C4-2B (cell line): ENCODE data around the gene PLIN5.

ENCODE experiments used
- H3K27ac ChIP-seq: fragments of 450-650 bp; 2 replicates; pipeline ENCODE4 v1.5.1; 2017
- ZFX ChIP-seq: fragments of 450-650 bp; IDR thresholded peaks from 2 replicates; pipeline ENCODE4 v1.6.1; 2017
- TF ChIP-seq, protein P1 (sequence below): fragments of 450-650 bp; conservative IDR thresholded peaks from 2 replicates; pipeline ENCODE4 v1.5.1; 2017; ENCODE audit warnings: mild to moderate bottlenecking

The PLIN5 gene

DNA sequence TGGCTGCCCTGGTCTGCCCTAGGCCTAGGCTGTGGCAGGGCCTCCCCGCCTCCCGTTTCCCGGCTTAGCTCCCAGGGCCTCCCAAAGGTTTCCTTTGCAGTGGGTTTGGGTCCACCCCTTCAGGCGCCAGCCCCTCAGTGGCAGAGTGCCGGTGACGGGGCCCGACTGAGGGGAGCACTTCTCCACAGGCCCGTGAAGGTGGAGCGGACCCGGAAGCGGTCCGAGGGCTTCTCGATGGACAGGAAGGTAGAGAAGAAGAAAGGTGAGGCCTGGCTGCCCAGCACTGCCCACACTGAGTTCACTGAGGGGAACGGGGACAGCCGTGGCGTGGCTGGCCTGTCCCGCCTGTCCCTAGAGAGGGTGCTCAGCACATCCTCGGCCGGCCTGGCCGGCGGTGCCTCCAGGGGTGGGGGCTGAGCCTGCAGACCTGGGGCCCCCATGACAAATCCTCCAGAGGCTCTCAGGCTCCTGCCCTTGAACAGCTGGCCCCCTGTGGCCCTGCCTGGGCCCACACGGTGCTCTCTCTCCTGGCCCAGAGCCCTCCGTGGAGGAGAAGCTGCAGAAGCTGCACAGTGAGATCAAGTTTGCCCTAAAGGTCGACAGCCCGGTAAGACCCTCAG is 37.1 kb downstream of the PLIN5 start:
- TF ChIP-seq, protein P1, sequence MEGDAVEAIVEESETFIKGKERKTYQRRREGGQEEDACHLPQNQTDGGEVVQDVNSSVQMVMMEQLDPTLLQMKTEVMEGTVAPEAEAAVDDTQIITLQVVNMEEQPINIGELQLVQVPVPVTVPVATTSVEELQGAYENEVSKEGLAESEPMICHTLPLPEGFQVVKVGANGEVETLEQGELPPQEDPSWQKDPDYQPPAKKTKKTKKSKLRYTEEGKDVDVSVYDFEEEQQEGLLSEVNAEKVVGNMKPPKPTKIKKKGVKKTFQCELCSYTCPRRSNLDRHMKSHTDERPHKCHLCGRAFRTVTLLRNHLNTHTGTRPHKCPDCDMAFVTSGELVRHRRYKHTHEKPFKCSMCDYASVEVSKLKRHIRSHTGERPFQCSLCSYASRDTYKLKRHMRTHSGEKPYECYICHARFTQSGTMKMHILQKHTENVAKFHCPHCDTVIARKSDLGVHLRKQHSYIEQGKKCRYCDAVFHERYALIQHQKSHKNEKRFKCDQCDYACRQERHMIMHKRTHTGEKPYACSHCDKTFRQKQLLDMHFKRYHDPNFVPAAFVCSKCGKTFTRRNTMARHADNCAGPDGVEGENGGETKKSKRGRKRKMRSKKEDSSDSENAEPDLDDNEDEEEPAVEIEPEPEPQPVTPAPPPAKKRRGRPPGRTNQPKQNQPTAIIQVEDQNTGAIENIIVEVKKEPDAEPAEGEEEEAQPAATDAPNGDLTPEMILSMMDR, result no peak
- TF ChIP-seq ZFX, result no peak
- no peak overlapping the region for H3K27ac ChIP-seq

DNA sequence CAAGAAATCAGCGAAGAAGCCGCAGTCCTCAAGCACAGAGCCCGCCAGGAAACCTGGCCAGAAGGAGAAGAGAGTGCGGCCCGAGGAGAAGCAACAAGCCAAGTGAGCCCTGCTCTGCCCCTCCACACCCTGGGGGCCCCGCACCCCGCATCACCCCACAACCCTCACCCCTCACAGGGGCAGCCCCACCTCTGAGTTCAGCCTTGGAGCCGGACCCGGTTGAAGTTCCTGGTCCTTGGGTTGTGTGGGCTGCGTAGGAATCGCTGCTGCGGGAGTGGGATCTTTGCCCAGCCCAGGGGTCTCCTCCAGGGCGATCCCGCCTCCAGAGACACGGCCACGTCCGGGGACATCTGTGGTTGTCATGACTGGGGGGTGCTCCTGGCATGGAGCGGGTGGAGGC is 38.7 kb downstream of the PLIN5 start:
- TF ChIP-seq ZFX, result no peak
- TF ChIP-seq, protein P1, result no peak
- no peak overlapping the region for H3K27ac ChIP-seq

DNA sequence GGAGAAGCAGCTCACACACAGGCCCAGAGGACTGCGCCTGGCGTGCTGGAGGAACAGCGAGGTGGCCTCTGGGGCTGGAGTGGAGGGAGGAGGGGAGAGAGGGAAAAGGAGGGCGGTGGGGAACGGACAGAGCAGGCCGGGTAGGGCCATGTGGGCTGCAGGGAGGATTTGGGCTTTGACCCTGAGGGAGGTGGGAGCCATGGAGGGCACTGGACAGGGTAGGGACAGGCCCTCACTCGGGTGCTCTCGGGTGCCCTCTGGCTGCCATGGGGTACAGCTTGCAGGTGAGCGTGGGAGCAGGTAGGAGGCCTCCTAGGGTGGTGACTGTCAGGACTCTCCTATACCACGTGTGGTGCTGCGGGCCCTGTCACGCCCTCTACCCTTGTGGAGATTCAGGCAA is 39.6 kb downstream of the PLIN5 start:
- TF ChIP-seq, protein P1, result no peak
- no peak for TF ChIP-seq ZFX
- no peak overlapping the region for H3K27ac ChIP-seq

DNA sequence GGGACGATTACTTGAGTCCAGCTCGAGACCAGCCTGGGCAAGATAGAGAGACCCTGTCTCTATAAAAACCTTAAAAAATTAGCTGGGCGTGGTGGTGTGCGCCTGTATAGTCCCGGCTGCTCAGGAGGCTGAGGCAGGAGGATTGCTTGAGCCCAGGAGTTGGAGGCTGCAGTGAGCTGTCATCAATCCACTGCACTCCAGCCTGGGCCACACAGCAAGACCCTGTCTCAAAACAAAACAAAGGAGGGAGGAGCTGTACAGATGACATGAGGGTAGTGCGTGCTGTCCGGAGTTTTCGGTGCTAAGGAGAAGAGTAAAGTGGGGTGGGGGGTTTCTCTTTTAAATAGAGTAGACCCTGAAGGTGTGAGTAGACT is 40.3 kb downstream of the PLIN5 start:
- no peak overlapping the region for H3K27ac ChIP-seq
- no peak for TF ChIP-seq ZFX
- TF ChIP-seq, protein P1, result no peak

DNA sequence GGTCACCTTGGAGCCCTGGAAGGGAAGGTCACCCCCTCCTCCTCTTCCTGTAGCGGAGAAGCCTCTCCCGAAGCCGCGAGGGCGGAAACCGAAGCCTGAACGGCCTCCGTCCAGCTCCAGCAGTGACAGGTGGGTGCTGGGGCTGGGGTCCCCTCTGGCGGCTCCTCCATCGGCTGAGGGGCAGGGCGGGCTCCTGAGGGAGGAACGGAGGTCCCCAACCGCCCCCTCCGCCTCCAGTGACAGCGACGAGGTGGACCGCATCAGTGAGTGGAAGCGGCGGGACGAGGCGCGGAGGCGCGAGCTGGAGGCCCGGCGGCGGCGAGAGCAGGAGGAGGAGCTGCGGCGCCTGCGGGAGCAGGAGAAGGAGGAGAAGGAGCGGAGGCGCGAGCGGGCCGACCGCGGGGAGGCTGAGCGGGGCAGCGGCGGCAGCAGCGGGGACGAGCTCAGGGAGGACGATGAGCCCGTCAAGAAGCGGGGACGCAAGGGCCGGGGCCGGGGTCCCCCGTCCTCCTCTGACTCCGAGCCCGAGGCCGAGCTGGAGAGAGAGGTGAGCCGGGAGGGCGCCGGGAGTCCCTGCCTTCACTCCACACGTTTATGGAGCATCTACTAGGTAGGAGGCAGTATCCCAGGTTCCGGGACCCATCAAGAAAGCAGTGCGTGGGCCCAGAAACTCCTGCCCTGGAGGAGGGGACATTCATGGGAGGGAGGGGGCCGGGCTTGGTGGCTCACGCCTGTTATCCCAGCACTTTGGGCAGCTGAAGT is 40.9 kb downstream of the PLIN5 start:
- TF ChIP-seq, protein P1, result no peak
- TF ChIP-seq ZFX, result no peak

DNA sequence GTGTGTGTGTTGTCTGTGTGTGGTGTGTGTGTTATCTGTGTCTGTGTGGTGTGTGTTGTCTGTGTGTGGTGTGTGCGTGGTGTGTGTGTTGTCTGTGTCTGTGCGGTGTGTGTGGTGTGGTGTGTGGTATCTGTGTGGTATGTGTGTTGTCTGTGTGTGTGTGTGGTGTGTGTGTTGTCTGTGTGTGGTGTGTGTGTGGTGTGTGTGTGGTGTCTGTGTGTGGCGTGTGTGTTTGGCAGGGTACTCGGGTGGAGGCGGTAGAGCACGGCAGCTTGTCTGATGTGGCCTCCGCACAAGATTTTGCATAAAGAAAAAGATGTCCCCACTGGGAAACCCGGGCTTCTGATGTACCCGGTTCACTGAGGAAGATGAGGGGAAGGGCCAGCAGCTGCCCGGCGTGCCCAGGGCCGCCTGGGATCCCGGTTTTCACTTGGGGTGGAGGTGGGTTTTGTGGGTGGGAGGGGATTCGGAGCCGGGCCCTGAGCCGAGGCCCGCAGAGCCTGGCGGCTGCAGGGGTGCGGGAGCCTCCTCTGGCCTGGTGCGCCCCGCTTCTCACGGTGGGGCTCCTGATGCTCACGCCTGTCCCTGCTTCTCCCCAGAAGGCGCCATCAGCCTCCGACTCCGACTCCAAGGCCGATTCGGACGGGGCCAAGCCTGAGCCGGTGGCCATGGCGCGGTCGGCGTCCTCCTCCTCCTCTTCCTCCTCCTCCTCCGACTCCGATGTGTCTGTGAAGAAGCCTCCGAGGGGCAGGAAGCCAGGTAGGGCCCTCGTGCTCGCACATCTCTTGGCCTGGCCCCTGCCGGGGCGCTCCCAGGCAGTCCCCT is 41.7 kb downstream of the PLIN5 start:
- TF ChIP-seq, protein P1, result no peak
- no peak for TF ChIP-seq ZFX

More for the DNA sequence above, 40.9 kb downstream of the PLIN5 start:
- no peak overlapping the region for H3K27ac ChIP-seq

More for the DNA sequence above, 41.7 kb downstream of the PLIN5 start:
- no peak overlapping the region for H3K27ac ChIP-seq
